Astrocyte (in vitro differentiated cells and primary cell): ENCODE data around the gene ERC1.

Source experiments
- EZH2 ChIP-seq: IDR thresholded peaks from 2 replicates; pipeline ENCODE4 v1.6.1; 2012; ENCODE audit warnings: mild to moderate bottlenecking, low read length, inconsistent platforms; ENCODE audit not compliant: insufficient read depth
- TF ChIP-seq, protein P1 (sequence below): IDR thresholded peaks from 2 replicates; pipeline ENCODE4 v1.5.1; 2011; ENCODE audit warnings: low read depth, mild to moderate bottlenecking, inconsistent platforms, low read length, moderate library complexity; ENCODE audit not compliant: insufficient read depth

DNA sequence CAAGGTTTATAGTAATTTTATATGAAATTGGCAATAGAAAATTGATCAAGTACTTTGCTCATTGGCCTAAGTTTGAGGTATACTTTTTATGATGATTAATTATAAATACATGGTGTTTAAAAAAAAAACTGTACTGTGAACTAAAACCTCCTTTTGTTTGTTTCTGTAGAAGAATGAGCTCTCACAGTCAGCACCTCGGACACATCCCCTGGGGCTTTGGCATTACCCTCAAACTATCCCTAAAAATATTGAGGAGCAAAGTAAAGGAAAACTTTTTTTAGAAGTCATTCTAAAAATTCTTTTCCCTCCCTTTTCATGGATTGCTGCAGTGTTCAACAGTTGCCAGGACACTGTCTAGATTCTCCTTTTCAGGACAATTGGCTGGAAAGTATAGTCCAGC, 419.8 kb downstream of the ERC1 start:
- TF ChIP-seq, protein P1, sequence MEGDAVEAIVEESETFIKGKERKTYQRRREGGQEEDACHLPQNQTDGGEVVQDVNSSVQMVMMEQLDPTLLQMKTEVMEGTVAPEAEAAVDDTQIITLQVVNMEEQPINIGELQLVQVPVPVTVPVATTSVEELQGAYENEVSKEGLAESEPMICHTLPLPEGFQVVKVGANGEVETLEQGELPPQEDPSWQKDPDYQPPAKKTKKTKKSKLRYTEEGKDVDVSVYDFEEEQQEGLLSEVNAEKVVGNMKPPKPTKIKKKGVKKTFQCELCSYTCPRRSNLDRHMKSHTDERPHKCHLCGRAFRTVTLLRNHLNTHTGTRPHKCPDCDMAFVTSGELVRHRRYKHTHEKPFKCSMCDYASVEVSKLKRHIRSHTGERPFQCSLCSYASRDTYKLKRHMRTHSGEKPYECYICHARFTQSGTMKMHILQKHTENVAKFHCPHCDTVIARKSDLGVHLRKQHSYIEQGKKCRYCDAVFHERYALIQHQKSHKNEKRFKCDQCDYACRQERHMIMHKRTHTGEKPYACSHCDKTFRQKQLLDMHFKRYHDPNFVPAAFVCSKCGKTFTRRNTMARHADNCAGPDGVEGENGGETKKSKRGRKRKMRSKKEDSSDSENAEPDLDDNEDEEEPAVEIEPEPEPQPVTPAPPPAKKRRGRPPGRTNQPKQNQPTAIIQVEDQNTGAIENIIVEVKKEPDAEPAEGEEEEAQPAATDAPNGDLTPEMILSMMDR: no peak
- no peak for TF ChIP-seq EZH2
